Tibial nerve (tissue), 3 donors: ENCODE data around the gene BHLHE40.

Source experiments
- EP300 ChIP-seq, 2 donors: sonication (generic); formaldehyde crosslinking; IDR thresholded peaks; one replicate each; pipeline ENCODE4 v1.6.1; 2017; ENCODE audit warnings: antibody characterized with exemption in 2 of 2, mild to moderate bottlenecking in 1 of 2
- POLR2A ChIP-seq, 2 donors: fragments of 450-650 bp; IDR thresholded peaks; one replicate each; pipeline ENCODE4 v1.6.1; 2017; ENCODE audit warnings: antibody characterized with exemption in 2 of 2, mild to moderate bottlenecking in 2 of 2, moderate library complexity in 2 of 2

GRCh38 chr3:4935347-4935746 is 43.9 kb upstream of the BHLHE40 start:
- TF ChIP-seq EP300 (IDR thresholded peaks at IDR 0.05) (no peak), POLR2A (IDR thresholded peaks at IDR 0.05) (no peak)
